Suprapubic skin (tissue), 4 donors: ENCODE results near the gene SLC43A1.

Source experiments
- CTCF ChIP-seq, 2 donors: fragments of 200-600 bp in 1 of 2; fragments of 450-650 bp in 1 of 2; sonication (generic) in 1 of 2; IDR thresholded peaks; one replicate each; pipeline ENCODE4 v1.5.1; 2016 to 2019; ENCODE audit warnings: antibody characterized with exemption in 2 of 2, mild to moderate bottlenecking in 1 of 2, moderate library complexity in 1 of 2
- EP300 ChIP-seq: sonication (generic); formaldehyde crosslinking; IDR thresholded peaks from one replicate; pipeline ENCODE4 v1.6.1; 2017; ENCODE audit warnings: antibody characterized with exemption
- POLR2A ChIP-seq, 2 donors: fragments of 450-650 bp; IDR thresholded peaks; one replicate each; pipeline ENCODE4 v1.6.1; 2017; ENCODE audit warnings: antibody characterized with exemption in 2 of 2, mild to moderate bottlenecking in 2 of 2, moderate library complexity in 2 of 2
- POLR2AphosphoS5 ChIP-seq, 3 donors: sonication (generic); formaldehyde crosslinking; IDR thresholded peaks; one replicate each; pipeline ENCODE4 v1.6.1; 2017; ENCODE audit warnings: antibody characterized with exemption in 3 of 3

GRCh38 chr11:57502870-57503269, 12.6 kb downstream of the SLC43A1 start:
- TF ChIP-seq CTCF (IDR thresholded peaks at IDR 0.05) (no peak), POLR2A (IDR thresholded peaks at IDR 0.05) (no peak), POLR2AphosphoS5 (IDR thresholded peaks at IDR 0.05) (no peak), EP300 (no peak)
